ENCODE results near the gene SP5. TPM values are rescaled to one million over a fixed set of nuclear protein-coding genes. Genes with fewer than 3 reads are reported as not detected.
"Not testable (repeated sequence)": the region's sequence is repeated elsewhere in the genome, so short reads cannot be mapped to it uniquely, and the experiment has no call there.

Gene SP5
- total RNA-seq, result 2.5 TPM
- long read RNA-seq, transcript SP5-201 (2 exons, 2,033 nt), result major isoform, 6 of 9 reads
- long read RNA-seq, partial matches to known transcripts, result 0 of 9 reads
- long read RNA-seq, other reads (novel, unspliced or antisense), result 3 of 9 reads

GRCh38 chr2:170715062-170715931 lies at the start of gene SP5:
SP5 (plus strand) TSS chr2:170715337; CDS start chr2:170715513, 176 bp downstream.
- DNase-seq (peak; percentile 87), ATAC-seq (peak; percentile 77)
- no peak for TF ChIP-seq CTCF (IDR thresholded peaks at IDR 0.05)
- H3K4me3 ChIP-seq, result peak within 1 kb of the TSS; percentile 55
- peak within 1 kb of the TSS; percentile 73 for H3K27ac ChIP-seq
- H3K4me1 ChIP-seq, result peaks cover 29% of the 10 kb centered on the region
- intact Hi-C loops (cut with DNase I), result no loop called here
- H3K27me3 ChIP-seq, result peaks cover 81% of the 10 kb centered on the region
- H3K36me3 ChIP-seq, result no peaks in the 10 kb centered on the region
- no peaks in the 10 kb centered on the region for H3K9me3 ChIP-seq

DNA sequence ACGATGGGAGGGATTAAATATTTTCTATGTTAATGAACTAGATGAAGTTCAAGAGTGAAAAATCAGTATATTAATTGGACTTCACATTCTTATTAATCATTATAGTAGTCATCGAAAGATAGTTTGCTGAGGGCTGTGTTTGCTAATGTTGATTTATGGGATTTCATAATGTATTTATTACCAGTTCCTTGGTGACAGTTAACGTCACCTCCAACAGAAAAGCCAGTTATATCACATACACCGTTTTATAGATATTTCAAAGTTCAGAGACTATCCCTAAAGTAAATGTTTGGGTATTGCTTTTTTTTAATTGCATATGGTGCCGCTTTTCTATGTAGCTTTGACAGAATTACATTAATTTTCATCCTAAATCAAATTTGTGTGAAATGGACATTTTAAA lies 49.4 kb upstream of the SP5 start:
- no peak for ATAC-seq
- intact Hi-C loops (cut with DNase I), result no loop called here

DNA sequence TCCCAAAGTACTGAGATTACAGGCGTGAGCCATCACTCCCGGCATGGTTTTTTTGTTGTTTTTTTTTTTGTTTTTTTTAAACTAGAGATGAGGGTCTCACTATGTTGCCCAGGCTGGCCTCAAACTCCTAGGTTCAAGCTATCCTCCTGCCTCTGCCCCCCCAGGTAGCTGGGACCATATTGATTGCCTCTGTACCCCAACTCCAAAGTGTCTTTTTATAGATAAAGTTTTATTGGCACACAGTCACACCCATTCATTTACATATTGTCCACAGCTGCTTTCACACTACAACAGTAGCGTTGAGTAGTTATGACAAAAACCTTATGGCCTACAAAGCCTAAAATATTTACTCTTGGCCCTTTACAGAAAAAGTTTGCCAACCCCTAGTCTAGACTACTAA lies 45.2 kb upstream of the SP5 start:
- ATAC-seq (no peak), DNase-seq (no peak)
- Histone ChIP-seq H3K9me3 (no peaks in the 10 kb centered on the region), H3K4me1 (no peaks in the 10 kb centered on the region), H3K4me3 (no peak overlapping the region), H3K27me3 (no peaks in the 10 kb centered on the region), H3K36me3 (no peaks in the 10 kb centered on the region), H3K27ac (no peak overlapping the region)
- intact Hi-C loops (cut with DNase I), result no loop called here
- TF ChIP-seq CTCF (IDR thresholded peaks at IDR 0.05), result no peak

More for the DNA sequence above, 49.4 kb upstream of the SP5 start:
- DNase-seq, result no peak
- H3K27ac ChIP-seq, result no peak overlapping the region
- H3K4me3 ChIP-seq, result no peak overlapping the region
- no peaks in the 10 kb centered on the region for H3K4me1 ChIP-seq
- H3K9me3 ChIP-seq, result no peaks in the 10 kb centered on the region
- no peaks in the 10 kb centered on the region for H3K27me3 ChIP-seq
- TF ChIP-seq CTCF (IDR thresholded peaks at IDR 0.05), result no peak
- H3K36me3 ChIP-seq, result no peaks in the 10 kb centered on the region

DNA sequence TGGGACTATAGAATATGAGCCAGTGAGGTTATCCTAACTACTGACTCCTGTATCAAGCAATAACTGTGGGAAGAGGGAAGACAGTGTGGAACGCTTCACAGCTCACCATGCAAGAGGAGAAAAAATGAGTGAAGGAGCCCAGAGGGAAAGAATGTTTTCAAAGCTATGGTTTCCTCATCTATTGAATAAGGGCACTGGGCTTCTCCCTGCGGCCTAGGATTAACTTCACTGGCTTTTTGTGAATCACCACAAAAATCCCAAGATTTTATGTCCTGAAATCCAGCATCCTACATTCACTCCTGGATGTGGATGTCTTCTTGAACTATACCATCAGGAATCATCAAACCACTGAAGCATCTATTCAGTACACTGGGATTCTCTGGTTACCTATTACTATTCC lies 44.5 kb upstream of the SP5 start:
- intact Hi-C loops (cut with DNase I), result no loop called here
- no peak for DNase-seq
- no peak overlapping the region for H3K4me3 ChIP-seq
- no peak overlapping the region for H3K27ac ChIP-seq
- no peaks in the 10 kb centered on the region for H3K36me3 ChIP-seq
- no peaks in the 10 kb centered on the region for H3K27me3 ChIP-seq
- no peak for TF ChIP-seq CTCF (IDR thresholded peaks at IDR 0.05)
- H3K9me3 ChIP-seq, result no peaks in the 10 kb centered on the region
- no peaks in the 10 kb centered on the region for H3K4me1 ChIP-seq
- no peak for ATAC-seq

- DNase-seq (no peak), ATAC-seq (no peak)
- Histone ChIP-seq H3K4me3 (no peak overlapping the region), H3K27me3 (no peaks in the 10 kb centered on the region), H3K27ac (no peak overlapping the region), H3K36me3 (no peaks in the 10 kb centered on the region), H3K9me3 (no peaks in the 10 kb centered on the region), H3K4me1 (no peaks in the 10 kb centered on the region)
- TF ChIP-seq CTCF (IDR thresholded peaks at IDR 0.05), result no peak
- intact Hi-C loops (cut with DNase I), result no loop called here
Observed at GRCh38 chr2:170671079-170671478, 44.1 kb upstream of the SP5 start.

DNA sequence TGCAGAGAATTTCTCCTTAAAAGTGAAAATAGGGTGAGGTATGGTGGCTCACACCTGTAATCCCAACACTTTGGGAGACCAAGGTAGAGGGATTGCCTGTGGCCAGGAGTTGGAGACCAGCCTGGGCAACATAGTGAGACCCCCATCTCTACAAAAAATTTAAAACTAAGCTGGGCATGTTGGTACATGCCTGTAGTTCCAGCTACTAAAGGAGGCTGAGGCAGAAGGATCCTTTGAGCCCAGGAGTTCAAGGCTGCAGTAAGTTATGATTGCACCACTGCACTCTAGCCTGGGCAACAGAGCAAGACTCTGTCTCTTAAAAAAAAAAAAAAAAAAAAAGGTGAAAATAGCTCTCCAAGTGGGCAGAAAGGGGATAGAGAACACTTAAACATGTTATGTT lies 40.9 kb upstream of the SP5 start:
- H3K27me3 ChIP-seq; intact Hi-C loops (cut with DNase I); H3K9me3 ChIP-seq; H3K4me3 ChIP-seq; DNase-seq; H3K4me1 ChIP-seq; H3K27ac ChIP-seq; ATAC-seq; H3K36me3 ChIP-seq: not testable (repeated sequence)
